CD1c-positive myeloid dendritic cell (primary cell): ENCODE results near the gene MRPS18A.
"Not testable (repeated sequence)": the region's sequence is repeated elsewhere in the genome, so short reads cannot be mapped to it uniquely, and the experiment has no call there.

Source experiments
- DNase-seq: peaks from one replicate; pipeline ENCODE4 v3.0.0-alpha.2; 2016; ENCODE audit errors: extremely low spot score

The MRPS18A gene

DNA sequence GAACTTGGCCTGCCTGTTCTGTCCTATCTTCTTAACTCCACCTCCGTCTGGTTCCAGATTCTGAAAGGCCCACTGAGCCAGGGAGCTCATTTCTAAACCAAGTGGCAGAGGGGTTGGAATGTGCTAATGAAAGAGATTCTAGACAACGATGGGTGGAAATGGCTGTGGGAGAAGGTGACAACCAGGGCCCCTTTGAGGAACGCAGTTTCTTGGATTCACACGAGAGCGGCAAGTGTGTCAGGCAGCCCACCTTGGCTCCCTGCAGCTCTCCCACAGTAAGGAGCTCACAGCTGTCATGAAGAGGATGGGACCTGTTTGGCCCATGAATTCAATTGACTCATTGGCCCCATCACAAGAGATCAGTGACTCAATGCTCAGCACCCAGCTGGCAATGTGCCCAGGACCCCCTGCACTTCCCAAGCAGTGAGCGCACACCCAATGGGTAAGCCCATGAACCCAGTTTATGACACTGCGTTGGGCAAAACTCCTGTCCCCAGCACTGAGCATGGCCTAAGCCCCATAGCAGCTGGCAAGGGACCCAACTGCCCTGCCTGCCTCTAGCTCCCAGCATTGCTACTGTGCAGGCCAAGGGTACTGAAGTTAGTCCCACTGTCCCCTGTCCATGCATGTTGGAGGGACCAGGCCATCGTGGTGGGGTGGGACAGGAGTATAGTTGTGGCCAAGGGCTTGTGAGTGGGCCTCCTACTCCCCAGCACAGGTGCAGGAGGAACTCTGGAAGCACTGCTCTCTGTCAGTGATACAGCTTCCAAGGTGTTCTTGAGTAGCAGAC lies 16.4 kb downstream of the MRPS18A start:
- DNase-seq = no peak

DNA sequence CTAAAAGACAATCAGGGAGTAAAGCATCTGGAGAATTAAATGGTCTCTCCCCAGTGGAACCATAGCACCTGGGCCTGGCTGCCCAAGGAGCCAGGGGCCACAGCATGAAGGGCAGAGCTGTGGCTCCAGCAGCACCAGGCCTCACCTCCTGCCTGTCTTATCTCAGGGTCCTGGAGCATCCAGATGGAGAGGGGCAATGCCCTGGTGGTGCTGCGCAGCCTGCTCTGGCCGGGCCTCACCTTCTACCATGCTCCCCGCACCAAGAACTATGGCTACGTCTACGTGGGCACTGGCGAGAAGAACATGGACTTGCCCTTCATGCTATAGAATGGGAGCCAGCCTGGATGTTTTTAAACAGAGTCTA lies 17.0 kb downstream of the MRPS18A start:
- DNase-seq = no peak

DNA sequence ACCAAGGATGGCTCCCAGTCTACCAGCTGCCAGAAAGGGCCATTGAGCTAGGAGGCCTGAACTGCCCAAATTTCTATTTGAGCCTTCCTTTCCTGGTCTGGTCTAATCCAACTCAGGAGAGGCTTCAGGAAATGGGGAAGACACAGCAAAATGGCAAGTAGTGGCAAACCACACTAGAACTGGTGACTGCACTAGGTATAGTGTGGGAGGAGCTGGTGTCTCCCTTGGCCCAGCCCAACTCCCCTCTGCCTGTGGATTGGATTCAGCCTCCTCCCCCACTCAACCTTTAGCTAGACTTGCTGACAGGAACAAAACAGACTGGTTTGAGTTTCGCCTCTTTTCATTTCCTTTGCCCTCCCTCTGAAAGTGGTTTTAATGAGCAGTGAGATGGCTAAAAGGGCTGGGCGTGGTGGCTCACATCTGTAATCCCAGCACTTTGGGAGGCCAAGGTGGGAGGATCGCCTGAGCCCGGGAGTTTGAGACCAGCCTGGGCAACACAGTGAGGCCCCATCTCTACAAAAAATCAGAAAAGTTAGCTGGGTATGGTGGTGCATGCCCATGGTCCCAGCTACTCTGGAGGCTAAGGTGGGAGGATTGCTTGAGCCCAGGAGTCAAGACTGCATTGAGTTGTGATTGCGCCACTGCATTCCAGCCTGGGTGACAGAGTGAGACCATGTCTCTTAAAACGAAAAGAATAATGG lies 17.5 kb downstream of the MRPS18A start:
- DNase-seq = peak; percentile 35

GRCh38 chr6:43669050-43669921 lies 18.3 kb downstream of the MRPS18A start:
- DNase-seq = peak; percentile 9

DNA sequence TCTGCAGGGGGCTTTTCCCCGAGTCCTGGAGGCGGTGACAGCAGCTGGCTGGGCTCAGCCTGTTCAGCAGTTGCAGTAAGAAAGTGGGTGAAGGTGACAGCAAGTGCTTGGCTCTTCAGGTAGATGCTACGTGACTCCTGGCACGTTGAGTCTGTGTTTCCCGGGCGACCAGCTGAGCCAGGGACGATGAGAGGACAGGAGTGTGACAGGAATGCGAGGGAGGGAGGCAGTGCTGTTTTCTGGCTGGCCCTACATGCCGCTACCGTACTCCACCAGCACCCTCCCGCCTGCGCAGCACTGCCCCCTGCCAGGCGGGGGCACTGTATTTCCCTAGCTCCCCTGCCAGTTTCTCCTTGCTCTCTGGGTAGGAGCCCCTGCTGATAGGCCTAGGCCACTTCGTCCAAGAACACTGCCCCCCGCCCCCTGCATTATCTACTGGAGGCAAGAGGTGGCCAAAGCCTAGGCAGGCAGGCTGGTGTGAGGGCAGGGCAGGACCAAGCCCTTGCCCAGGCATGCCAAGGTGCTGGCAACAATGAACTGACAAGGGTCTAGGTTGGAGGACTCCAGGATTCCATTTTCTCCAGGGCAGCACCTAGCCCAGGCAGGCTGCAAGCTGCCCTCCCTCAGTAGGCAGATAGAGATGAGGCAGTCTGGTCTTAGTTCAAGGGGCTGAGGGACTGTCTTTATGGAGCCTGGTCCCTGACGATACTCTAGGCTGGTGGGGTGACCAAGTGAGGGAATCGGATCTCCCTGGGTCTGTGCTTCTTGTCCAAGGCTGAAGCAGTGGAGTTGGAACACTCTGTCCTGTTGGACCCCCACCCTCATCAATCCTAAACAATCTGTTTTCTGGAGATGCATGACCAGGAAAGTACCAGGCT lies 19.2 kb downstream of the MRPS18A start:
- peak; percentile 44 for DNase-seq

- peak; percentile 81 for DNase-seq
Observed at GRCh38 chr6:43667245-43668150, 20.1 kb downstream of the MRPS18A start.

GRCh38 chr6:43666196-43666920 lies 21.2 kb downstream of the MRPS18A start:
- no peak for DNase-seq

DNA sequence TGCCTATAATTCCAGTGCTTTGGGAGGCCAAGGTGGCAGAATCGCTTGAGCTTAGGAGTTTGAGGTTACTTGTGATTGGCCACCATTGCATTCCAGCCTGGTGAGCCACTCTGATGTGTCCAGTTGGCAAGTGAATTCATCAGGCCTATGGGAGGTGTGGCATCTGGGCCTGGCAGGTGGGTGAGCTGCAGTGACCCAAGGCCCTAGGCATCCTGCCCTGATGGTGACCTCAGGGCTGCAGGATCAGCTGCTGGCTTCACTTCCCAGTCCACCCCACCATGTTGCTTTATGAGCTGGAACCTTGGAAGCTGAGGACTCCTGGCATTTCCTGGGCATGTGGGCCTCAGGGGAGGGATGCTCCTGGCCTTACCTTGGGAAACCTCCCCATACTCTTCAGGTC lies 22.2 kb downstream of the MRPS18A start:
- DNase-seq = no peak

- DNase-seq = not testable (repeated sequence)
Observed at GRCh38 chr6:43662948-43663347, 24.6 kb downstream of the MRPS18A start.

DNA sequence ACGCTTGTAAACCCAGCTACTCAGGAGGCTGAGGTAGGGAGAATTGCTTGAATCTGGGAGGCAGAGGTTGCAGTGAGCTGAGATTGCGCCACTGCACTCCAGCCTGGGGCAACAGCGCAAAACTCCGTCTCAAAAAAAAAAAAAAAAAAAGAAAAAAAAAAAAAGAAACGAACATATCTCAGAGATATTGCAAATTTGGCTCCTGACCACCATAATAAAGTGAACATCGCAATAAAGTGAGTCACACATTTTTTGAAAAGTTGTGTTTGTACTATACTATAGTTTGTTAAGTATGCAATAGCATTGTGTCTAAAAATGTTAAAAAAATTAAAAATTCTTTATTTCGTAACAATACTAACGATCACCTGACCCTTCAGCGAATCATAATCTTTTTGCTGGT lies 29.4 kb downstream of the MRPS18A start:
- no peak for DNase-seq

GRCh38 chr6:43657221-43657802 lies 30.3 kb downstream of the MRPS18A start:
- no peak for DNase-seq

DNA sequence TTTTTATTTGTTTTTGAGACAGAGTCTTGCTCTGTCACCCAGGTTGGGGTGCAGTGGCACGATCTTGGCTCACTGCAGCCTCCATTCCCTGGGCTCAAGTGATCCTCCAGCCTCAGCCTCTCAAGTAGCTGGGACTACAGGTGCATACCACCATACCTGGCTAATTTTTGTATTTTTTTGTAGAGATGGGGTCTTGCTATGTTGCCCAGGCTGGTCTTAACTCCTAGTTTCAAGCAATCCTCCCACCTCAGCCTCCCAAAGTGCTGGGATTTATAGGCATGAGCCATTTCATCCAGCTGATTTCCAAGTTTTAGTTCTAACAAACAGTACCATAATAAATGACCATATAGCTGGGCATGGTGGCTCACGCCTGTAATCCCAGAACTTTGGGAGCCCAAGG lies 34.8 kb downstream of the MRPS18A start:
- DNase-seq = not testable (repeated sequence)

DNA sequence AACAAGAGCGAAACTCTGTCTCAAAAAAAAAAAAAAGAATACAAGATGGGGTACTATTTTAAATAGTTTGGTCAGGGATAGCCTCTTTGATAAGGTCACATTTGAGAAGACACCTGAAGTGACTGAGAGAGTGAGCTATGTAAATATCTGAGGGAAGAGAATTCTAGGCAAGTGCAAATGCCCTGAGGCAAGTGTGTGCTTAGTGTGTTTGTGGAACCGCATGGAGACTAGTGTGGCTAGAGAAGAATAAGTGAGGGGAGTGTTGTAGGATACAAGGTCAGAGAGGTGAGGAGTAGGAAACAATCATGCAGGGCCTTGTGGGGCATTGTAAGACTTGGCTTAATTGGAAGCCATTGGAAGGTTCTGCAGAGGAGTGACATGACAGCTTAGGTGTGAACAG lies 39.3 kb downstream of the MRPS18A start:
- DNase-seq = no peak

GRCh38 chr6:43647613-43648012 lies 40.0 kb downstream of the MRPS18A start:
- no peak for DNase-seq

DNA sequence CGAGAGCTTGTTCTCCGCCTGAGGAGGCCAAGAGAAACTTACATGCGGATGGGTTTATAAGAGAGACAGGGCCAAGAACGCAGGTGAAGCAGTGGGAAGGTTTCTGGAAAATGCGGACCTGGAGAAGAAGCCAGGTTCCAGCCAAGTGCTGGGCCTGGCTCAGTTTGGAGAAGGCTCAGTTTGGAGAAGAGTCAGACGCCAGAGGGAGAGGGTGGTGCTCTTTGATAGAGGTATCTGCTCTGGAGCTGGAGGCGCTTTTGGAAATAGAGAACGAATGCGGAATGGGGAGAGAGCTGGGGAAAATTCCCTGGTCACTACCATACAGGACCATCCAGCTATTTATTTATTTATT lies 42.0 kb downstream of the MRPS18A start:
- no peak for DNase-seq

DNA sequence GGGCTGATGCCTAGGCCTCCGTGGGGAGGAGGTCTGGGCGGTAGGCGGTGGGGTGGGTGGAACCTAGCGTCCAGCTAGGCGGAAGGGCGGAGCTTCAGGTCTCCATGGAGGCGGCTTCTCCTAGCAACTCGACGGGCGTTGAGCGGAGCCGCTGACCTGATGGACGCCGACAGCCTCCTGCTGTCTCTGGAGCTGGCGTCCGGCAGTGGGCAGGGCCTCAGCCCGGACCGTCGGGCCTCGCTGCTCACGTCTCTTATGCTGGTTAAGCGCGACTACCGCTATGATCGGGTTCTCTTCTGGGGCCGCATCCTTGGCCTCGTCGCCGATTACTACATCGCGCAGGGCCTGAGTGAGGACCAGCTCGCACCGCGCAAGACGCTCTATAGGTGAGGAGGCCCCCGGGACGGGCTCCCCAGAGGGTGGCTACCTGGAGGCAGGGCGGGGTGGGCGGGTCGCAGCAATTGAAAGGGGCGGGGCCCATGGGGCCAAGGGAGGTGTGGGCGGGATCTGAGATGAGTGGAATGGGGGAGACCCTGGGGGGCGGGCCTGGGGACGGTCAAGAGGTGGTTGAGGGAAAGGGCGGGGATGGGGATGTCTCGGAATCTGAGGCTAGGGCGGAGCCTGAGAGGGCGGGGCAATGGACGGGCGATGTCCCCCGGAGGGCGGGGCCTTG lies 42.5 kb downstream of the MRPS18A start, which contains the start of gene RSPH9:
TSS of gene RSPH9 (plus strand) at position 97 of the 673 bp plus-strand sequence. CDS start at position 160, 63 bp downstream.
- peak; percentile 53 for DNase-seq

- DNase-seq = no peak
Observed at GRCh38 chr6:43639984-43640800, 47.4 kb downstream of the MRPS18A start.

DNA sequence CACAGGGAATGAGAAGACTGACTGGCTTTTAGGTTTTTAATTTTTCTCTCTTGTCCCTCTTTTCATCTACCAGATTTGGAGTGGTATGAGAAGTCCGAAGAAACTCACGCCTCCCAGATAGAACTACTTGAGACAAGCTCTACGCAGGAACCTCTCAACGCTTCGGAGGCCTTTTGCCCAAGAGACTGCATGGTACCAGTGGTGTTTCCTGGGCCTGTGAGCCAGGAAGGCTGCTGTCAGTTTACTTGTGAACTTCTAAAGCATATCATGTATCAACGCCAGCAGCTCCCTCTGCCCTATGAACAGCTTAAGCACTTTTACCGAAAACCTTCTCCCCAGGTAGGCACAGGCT lies 51.3 kb downstream of the MRPS18A start:
- no peak for DNase-seq
